Activated CD4-positive, alpha-beta T cell treated with anti-CD3 and anti-CD28 coated beads, Interleukin-2, amount 10 ng/mL, durations not matched to agents 24 days and 14 days (primary cell): Measurements from ENCODE around the gene ADAMTS5. TPM values are rescaled to one million over a fixed set of nuclear protein-coding genes. Genes with fewer than 3 reads are reported as not detected.

ENCODE experiments used
- DNase-seq: peaks from one replicate; pipeline ENCODE4 v3.0.0; 2022
- H3K27ac Mint-ChIP-seq: one replicate; pipeline ENCODE4 v1.8.0; 2022; ENCODE audit warnings: mild to moderate bottlenecking, mixed read lengths
- H3K27me3 Mint-ChIP-seq: one replicate; pipeline ENCODE4 v1.8.0; 2022; ENCODE audit warnings: mixed read lengths
- H3K36me3 Mint-ChIP-seq: one replicate; pipeline ENCODE4 v1.8.0; 2022; ENCODE audit warnings: low read depth, mild to moderate bottlenecking, mixed read lengths
- H3K4me1 Mint-ChIP-seq: one replicate; pipeline ENCODE4 v1.8.0; 2021; ENCODE audit warnings: mixed read lengths
- H3K4me3 Mint-ChIP-seq: one replicate; pipeline ENCODE4 v1.8.0; 2022; ENCODE audit warnings: mild to moderate bottlenecking, moderate library complexity, mixed read lengths
- H3K9me3 Mint-ChIP-seq: one replicate; pipeline ENCODE4 v1.8.0; 2021; ENCODE audit warnings: mixed read lengths
- intact Hi-C: fragments of 100-400 bp; cut with micrococcal nuclease; formaldehyde crosslinking; loops from one replicate; pipeline ENCODE4 v1.15.1; 2023
- total RNA-seq: library from RNA; stranded (reverse); gene quantifications from 2 replicates; pipeline ENCODE4 v1.2.3, GENCODE V29; 2022

The ADAMTS5 gene
- total RNA-seq, 1 donor from 2014 or later, result not detected

DNA sequence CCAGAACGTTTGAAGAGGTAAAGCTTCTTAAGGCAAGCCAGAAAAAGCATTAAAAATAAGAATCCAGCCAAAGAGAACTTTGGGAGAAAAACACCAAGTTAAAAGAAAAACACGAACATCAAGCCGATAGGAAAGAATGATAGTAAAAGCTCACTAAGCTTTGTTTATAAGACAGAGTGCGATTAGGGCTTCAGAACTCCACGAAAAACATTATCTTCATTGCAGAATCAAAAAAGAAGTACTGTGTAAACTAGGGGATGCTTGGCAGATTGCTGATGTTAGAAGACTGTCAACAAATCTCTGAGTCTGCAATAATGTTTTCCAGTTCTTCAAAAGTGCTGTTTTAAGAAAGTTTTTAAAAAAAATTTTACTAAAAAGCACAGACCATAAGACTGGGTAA, 30.2 kb downstream of the ADAMTS5 start:
- Mint-ChIP-seq H3K36me3 (no peaks in the 10 kb centered on the region), H3K4me1 (no peaks in the 10 kb centered on the region), H3K9me3 (no peaks in the 10 kb centered on the region), H3K27ac (no peak overlapping the region), H3K27me3 (no peaks in the 10 kb centered on the region), H3K4me3 (no peak overlapping the region)
- intact Hi-C loops, result no loop called here
- no peak for DNase-seq

DNA sequence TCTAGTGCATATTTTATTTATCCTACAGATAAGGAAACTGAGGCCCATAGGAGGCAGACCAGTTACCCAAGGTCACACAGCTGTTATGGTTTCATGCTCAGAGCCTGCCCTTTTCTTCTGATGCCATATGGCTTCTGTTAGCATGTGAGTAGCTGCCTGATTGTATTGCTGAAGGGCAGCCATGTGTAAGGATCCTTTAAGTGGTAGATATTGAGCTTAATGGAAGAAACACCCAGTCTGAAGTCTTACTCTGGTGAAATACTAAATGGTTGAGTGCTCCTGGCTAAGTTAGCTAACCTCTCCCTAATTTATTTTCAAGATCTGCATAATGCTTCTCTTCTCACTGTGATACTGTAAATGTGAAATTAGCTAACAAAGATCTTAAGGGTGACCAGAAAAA, 30.9 kb downstream of the ADAMTS5 start:
- intact Hi-C loops, result no loop called here
- H3K9me3 Mint-ChIP-seq, result no peaks in the 10 kb centered on the region

DNA sequence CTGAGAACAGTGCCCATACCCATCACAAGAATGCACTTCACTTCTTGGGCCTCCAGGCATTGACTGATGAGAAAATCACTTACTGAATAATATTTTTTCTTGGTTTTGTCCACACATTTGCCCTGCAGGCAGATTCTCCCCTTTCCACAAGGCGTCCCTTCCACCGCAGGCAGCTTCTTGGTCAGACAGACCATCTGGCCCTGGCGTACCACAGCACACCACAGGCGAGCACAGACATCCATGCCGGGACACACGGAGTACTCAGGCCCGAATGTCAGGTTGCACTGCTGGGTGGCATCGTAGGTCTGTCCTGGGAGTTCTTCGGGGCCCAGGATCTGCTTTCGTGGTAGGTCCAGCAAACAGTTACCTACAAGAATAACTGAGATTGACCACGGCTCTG, 32.5 kb downstream of the ADAMTS5 start:
- no peaks in the 10 kb centered on the region for H3K36me3 Mint-ChIP-seq
- intact Hi-C loops, result no loop called here
- H3K27me3 Mint-ChIP-seq, result no peaks in the 10 kb centered on the region
- no peaks in the 10 kb centered on the region for H3K4me1 Mint-ChIP-seq
- no peak overlapping the region for H3K27ac Mint-ChIP-seq
- no peaks in the 10 kb centered on the region for H3K9me3 Mint-ChIP-seq
- no peak for DNase-seq
- H3K4me3 Mint-ChIP-seq, result no peak overlapping the region

More for the DNA sequence above, 30.9 kb downstream of the ADAMTS5 start:
- no peak for DNase-seq
- no peaks in the 10 kb centered on the region for H3K4me1 Mint-ChIP-seq
- H3K27ac Mint-ChIP-seq, result no peak overlapping the region
- H3K36me3 Mint-ChIP-seq, result no peaks in the 10 kb centered on the region
- no peak overlapping the region for H3K4me3 Mint-ChIP-seq
- no peaks in the 10 kb centered on the region for H3K27me3 Mint-ChIP-seq

DNA sequence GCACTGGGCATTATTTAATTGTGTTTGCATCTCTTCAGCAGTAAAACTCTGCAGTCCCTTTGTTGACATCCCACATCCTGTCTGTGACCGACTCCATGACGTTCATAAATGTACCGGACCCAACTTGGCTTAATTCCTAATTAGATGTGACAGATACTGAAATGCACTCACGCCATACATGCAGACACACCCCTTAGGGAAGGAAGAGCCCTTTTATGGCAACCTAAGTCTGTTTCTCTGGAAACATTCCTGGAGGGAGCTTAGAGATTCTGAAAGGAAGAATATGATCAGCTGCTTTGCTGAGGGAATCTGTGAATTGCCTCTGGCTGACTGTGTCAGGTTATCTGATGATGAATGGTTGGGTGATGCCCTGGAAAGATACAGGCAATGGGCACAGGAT, 33.4 kb downstream of the ADAMTS5 start:
- no peak for DNase-seq
- no peaks in the 10 kb centered on the region for H3K27me3 Mint-ChIP-seq
- H3K9me3 Mint-ChIP-seq, result no peaks in the 10 kb centered on the region
- H3K4me1 Mint-ChIP-seq, result no peaks in the 10 kb centered on the region
- intact Hi-C loops, result no loop called here
- no peak overlapping the region for H3K27ac Mint-ChIP-seq
- no peaks in the 10 kb centered on the region for H3K36me3 Mint-ChIP-seq
- no peak overlapping the region for H3K4me3 Mint-ChIP-seq

DNA sequence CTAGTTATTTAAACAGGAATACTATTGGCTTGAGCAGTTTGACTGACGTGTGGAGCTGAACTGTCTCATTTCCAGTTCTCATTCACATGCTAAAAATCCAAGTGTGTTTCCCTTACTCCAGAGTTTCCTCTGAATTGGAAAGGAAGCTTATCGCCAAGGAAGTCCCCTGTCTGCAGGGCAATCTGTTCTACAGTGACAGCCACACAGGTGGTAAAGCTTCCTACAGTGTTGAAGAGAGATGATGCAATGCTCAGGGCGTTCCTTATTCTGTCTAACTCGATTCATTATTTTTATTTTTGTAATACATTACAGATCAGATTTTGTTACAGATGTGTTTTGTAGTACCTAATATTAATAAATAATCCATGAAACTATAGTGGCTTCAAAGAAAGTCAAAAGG, 41.3 kb downstream of the ADAMTS5 start:
- intact Hi-C loops, result no loop called here
- no peaks in the 10 kb centered on the region for H3K4me1 Mint-ChIP-seq
- no peaks in the 10 kb centered on the region for H3K27me3 Mint-ChIP-seq
- DNase-seq, result no peak
- H3K36me3 Mint-ChIP-seq, result no peaks in the 10 kb centered on the region
- H3K4me3 Mint-ChIP-seq, result no peak overlapping the region
- H3K9me3 Mint-ChIP-seq, result no peaks in the 10 kb centered on the region
- no peak overlapping the region for H3K27ac Mint-ChIP-seq

DNA sequence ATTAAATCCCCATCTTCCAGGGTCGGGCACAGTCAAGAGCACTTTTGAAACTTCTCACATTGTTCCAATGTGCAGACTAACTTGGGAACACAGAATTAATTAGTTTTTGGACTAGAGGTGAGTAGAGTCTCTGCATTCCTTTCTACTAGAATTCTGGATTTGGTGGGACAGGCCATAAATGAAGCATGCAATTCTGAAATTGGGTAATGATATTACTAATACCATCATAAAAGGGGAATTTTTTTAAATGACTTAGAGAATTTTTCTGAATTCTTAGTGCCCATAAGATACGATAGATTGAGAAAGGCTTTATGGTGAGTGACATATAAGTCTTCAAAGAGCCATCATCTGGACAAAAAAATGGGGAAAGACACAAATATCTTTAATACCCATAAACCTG, 41.8 kb downstream of the ADAMTS5 start:
- intact Hi-C loops, result no loop called here
- no peaks in the 10 kb centered on the region for H3K4me1 Mint-ChIP-seq
- H3K27ac Mint-ChIP-seq, result no peak overlapping the region
- no peak overlapping the region for H3K4me3 Mint-ChIP-seq
- no peaks in the 10 kb centered on the region for H3K9me3 Mint-ChIP-seq
- H3K36me3 Mint-ChIP-seq, result no peaks in the 10 kb centered on the region
- DNase-seq, result no peak
- no peaks in the 10 kb centered on the region for H3K27me3 Mint-ChIP-seq

DNA sequence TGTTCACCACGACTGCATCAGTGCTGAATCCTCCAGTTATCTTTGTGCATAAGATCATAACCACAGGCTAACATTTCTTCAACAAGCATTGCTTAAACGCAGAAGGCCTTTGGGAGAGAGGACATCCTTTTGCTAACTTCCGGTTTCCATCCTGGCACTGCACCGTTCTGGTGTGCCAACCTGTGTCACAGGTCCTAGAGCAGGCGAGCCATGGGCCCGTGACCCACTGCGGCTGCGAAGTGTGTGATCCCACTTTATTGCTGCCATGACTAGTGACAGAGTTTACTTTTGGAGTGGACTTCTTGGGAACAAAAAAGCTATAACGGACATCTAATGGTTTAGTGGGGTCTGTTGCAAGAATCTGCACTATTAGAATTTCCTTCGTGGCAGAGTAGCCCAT, 42.9 kb downstream of the ADAMTS5 start:
- intact Hi-C loops, result no loop called here
- Mint-ChIP-seq H3K9me3 (no peaks in the 10 kb centered on the region), H3K4me3 (no peak overlapping the region), H3K27me3 (no peaks in the 10 kb centered on the region), H3K36me3 (no peaks in the 10 kb centered on the region), H3K27ac (no peak overlapping the region), H3K4me1 (no peaks in the 10 kb centered on the region)
- DNase-seq, result no peak

DNA sequence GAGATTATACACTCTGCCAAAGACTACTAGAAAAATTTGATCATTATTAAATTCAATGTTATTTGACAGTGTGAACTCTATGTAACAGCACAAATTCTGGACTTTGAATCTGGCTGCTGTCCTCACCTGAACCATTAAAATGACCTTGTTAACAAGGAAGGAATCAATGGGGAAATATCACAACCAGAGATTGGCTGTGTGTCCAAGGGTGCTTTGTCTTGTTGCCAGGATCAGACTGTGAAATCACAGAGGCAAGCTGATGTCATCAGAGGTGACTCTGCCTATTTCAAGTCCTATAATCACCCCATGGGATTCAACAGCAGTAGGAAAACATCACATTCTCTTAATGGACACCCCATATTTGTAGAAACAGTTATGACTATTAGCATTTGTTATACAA, 46.8 kb downstream of the ADAMTS5 start:
- Mint-ChIP-seq H3K4me3 (no peak overlapping the region), H3K27ac (no peak overlapping the region), H3K9me3 (no peaks in the 10 kb centered on the region), H3K4me1 (no peaks in the 10 kb centered on the region), H3K27me3 (no peaks in the 10 kb centered on the region), H3K36me3 (no peaks in the 10 kb centered on the region)
- DNase-seq, result no peak
- intact Hi-C loops, result no loop called here

DNA sequence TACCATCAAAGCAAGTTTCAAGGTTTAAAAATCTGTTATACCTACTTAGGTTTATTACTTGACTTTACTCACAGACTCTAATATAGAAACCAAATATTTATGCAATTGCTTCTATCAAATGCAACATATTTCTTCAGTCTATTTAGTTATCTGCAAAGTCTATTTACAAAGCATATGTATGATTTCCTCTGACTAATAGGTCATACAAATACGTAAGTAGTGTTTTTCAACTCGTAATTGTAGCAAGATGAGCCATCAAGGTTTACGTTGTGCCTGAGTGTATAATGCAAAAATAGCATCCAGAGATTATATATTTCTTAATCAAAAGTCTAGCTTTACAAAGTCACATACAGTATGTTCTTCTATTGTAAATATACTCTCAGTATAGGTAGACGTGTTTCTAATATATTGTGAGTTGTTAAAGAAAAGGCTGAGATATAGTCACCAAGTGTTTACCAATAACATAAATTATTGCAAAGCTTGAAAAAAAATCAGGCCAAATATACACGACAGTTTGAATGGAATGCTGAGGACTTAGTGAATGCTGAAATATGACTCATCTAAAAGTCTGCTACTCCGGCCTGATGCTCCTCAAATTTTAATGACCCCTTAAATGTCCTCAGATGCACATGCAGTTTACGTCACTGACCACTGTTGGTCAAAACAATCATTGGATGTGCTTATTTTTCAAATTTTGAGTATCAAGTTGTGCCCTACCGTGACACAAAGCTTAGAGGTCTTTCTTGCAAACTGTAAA, 48.4 kb downstream of the ADAMTS5 start:
- no peak for DNase-seq
- intact Hi-C loops, result no loop called here
- Mint-ChIP-seq H3K27me3 (no peaks in the 10 kb centered on the region), H3K9me3 (no peaks in the 10 kb centered on the region), H3K4me3 (no peak overlapping the region), H3K4me1 (no peaks in the 10 kb centered on the region), H3K36me3 (no peaks in the 10 kb centered on the region), H3K27ac (no peak overlapping the region)

DNA sequence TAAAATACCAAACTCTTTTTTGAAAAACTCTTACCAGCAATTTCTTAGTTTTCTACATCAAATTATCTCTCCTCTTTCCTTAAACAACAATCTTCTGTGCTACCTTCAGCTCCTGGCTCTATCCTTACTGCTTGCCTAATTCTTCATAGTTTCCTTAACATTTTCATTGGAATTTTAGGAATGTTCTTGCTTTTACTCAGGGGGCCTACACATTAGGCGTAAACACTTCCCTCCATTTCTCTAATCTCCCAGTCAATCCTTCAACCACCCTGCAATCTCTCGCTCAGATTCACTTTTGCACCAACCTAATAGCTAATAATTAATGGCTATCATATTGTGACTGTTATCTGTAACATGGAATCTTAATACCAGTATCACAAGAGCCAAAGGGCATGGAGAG, 50.1 kb downstream of the ADAMTS5 start:
- DNase-seq, result no peak
- Mint-ChIP-seq H3K27me3 (no peaks in the 10 kb centered on the region), H3K4me3 (no peak overlapping the region), H3K4me1 (no peaks in the 10 kb centered on the region), H3K27ac (no peak overlapping the region), H3K36me3 (no peaks in the 10 kb centered on the region), H3K9me3 (no peaks in the 10 kb centered on the region)
- intact Hi-C loops, result no loop called here

DNA sequence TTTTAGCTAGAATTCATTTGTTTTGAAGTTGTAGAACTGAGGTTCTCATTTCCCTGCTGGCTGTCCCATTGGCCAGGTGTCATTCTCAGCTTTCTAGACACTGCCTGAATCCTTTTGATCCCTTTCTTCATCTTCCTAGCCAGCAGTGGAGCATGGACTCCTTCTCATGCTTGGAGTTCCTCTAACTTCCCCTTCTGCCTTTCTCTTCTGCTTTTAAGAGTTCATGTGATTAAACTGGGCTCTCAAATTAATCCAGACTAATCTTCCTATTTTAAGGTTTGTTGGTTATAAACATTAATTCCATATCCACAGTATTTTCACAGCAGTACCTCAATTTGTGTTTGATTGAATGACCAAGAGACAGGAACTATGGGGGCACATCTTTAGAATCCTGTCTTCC, 52.3 kb downstream of the ADAMTS5 start:
- no peak for DNase-seq
- Mint-ChIP-seq H3K36me3 (no peaks in the 10 kb centered on the region), H3K4me3 (no peak overlapping the region), H3K4me1 (no peaks in the 10 kb centered on the region), H3K9me3 (no peaks in the 10 kb centered on the region), H3K27me3 (no peaks in the 10 kb centered on the region), H3K27ac (no peak overlapping the region)
- intact Hi-C loops, result no loop called here

DNA sequence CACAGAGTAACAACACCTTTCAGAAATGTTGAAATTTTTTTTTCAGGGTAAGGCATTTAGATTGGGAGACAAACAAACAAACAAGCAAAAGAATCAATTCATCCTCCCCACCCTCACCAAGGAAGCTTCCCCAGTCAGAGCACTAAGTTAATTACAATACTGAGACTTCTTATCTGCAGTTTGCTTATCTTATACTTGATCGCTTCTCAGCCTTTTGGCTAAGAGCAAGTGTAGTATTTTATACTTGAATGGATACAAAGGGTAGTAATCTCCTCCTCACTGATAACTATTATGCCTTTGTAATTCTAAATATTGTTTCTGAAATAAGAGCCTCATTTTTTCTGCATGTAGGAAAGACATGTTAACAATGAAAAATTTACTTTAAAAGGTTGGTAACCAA, 54.4 kb downstream of the ADAMTS5 start:
- Mint-ChIP-seq H3K27ac (no peak overlapping the region), H3K9me3 (no peaks in the 10 kb centered on the region), H3K4me3 (no peak overlapping the region), H3K36me3 (no peaks in the 10 kb centered on the region), H3K4me1 (no peaks in the 10 kb centered on the region), H3K27me3 (no peaks in the 10 kb centered on the region)
- DNase-seq, result no peak
- intact Hi-C loops, result no loop called here

DNA sequence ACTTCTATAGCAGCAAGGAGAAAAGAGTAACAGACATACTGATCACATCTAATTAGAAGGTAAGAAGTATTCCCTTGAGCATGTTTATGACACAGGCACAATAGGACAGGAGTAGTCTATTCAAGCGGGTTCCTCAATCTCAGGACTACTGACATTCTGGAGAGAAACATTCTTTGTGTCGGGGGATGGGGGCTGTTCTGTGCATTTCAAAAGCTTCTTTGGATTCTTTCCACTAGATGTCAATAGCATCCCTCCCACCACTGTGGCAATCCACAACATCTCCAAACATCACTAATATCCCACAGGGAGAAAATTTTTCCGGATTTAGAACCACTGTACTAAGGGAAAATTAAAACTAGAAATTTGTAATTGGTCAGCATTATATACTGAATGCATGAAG, 56.9 kb downstream of the ADAMTS5 start:
- H3K27ac Mint-ChIP-seq, result no peak overlapping the region
- no peak overlapping the region for H3K4me3 Mint-ChIP-seq
- H3K4me1 Mint-ChIP-seq, result no peaks in the 10 kb centered on the region
- intact Hi-C loops, result no loop called here
- no peaks in the 10 kb centered on the region for H3K9me3 Mint-ChIP-seq
- no peaks in the 10 kb centered on the region for H3K36me3 Mint-ChIP-seq
- DNase-seq, result no peak
- no peaks in the 10 kb centered on the region for H3K27me3 Mint-ChIP-seq

DNA sequence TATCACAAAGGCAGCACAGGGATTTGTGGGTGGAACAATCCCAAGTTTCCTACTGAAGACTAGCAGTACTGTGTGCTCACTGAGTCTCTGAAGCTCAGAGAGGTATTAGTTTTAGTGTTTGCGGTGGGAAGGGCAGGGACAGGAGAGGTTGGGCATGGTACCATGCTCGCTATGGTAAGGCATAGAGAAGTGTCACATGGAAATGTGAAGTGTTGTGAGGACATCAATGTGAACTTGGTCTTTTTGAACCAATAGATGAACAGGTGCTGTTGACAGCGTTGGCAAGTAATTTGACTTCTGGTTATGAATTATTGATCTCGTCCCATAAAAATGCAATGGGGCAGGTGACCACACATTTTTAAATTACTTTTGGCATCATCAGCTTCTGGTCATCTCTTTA, 65.9 kb downstream of the ADAMTS5 start:
- intact Hi-C loops, result no loop called here
- Mint-ChIP-seq H3K27ac (no peak overlapping the region), H3K4me1 (no peaks in the 10 kb centered on the region), H3K36me3 (no peaks in the 10 kb centered on the region), H3K4me3 (no peak overlapping the region), H3K9me3 (no peaks in the 10 kb centered on the region), H3K27me3 (no peaks in the 10 kb centered on the region)
- no peak for DNase-seq

DNA sequence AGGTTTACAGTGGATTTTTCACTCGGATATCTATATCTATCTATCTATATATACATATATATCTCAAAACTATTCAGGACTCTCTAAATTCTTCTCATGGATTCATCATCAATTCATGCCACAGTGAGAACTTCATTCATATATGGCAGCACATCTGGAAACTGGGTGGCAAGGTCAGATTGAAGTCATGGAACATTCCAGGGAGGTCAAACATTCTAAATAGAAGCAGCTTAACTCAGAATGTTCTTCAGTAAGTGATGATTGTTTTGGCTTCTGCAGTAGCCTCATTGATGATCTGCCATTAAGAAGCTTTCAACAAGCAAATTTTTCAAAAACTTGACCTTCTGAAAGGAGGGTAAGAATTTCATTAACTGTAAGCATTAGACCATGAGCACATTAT, 74.7 kb downstream of the ADAMTS5 start:
- intact Hi-C loops, result no loop called here
- Mint-ChIP-seq H3K4me3 (no peak overlapping the region), H3K27me3 (no peaks in the 10 kb centered on the region), H3K9me3 (no peaks in the 10 kb centered on the region), H3K36me3 (no peaks in the 10 kb centered on the region), H3K27ac (no peak overlapping the region), H3K4me1 (no peaks in the 10 kb centered on the region)
- no peak for DNase-seq
